Subcutaneous adipose tissue (tissue), 4 donors: ENCODE measurements around the gene POLR3F. TPM values are rescaled to one million over a fixed set of nuclear protein-coding genes. Genes with fewer than 3 reads are reported as not detected.

Experiments used
- total RNA-seq, 4 donors: library from RNA; depleted of rRNA; stranded (reverse); fragments of >200 nt; gene quantifications; one replicate each; pipeline ENCODE4 v1.1.0, GENCODE V29; 2016
- TF ChIP-seq, protein P1 (sequence below): fragments of 450-650 bp; IDR thresholded peaks from one replicate; pipeline ENCODE4 v1.5.1; 2016; ENCODE audit warnings: low read depth, mild to moderate bottlenecking, control low read depth, antibody characterized with exemption, moderate library complexity

The POLR3F gene, protein sequence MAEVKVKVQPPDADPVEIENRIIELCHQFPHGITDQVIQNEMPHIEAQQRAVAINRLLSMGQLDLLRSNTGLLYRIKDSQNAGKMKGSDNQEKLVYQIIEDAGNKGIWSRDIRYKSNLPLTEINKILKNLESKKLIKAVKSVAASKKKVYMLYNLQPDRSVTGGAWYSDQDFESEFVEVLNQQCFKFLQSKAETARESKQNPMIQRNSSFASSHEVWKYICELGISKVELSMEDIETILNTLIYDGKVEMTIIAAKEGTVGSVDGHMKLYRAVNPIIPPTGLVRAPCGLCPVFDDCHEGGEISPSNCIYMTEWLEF
- total RNA-seq = 10 to 100 TPM in 2 of 4 donors, 1 to 10 TPM in 2; 6.3 to 13.9 (median 10.8) TPM

DNA sequence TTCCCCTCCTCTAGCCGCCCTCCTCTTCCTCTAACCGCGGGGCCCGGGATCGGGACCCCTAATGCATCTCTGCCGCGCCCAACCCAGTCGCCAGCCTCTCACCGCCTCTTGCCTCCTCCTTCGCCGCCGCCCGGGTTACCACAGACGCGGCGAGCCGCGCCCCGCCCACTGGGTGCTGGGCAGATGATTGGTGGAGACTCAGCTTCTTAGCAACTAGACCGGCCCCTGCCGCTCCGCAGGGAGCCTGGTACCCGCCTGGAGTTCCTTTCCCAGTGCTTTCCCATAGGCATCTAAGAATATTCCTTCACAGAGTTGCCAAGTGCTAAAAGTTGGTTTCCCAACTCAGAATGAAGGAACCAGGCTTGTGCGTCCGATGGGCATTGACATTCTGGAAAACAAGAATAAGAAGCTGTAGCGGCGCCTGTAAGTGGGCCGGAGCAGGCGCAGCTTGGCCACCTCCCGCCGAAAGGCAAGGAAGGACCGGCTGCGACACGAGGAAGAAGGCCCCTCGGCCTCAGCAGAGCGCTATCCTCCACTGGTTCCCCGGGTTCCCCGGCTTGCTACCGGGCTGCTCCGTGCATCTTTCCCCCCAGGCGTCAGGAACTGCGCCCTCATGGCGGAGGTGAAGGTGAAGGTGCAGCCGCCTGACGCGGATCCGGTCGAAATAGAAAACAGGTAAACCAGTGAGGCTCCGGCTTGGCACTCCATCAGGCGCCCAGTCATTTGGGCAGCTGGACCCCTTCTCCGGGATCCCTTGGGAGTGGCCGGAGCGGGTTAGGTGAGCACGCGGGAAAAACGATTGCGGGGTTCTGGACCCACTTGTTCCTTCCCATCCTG is at the start of gene POLR3F, which contains the start of gene DZANK1:
Gene POLR3F, plus strand, starts transcription at position 497 of the 837 bp plus-strand sequence. Its CDS starts 117 bp downstream, at position 614.
Gene DZANK1, minus strand, starts transcription at position 137 of the 837 bp plus-strand sequence. CDS start 1,672 bp downstream, outside the sequence.
- TF ChIP-seq, protein P1, sequence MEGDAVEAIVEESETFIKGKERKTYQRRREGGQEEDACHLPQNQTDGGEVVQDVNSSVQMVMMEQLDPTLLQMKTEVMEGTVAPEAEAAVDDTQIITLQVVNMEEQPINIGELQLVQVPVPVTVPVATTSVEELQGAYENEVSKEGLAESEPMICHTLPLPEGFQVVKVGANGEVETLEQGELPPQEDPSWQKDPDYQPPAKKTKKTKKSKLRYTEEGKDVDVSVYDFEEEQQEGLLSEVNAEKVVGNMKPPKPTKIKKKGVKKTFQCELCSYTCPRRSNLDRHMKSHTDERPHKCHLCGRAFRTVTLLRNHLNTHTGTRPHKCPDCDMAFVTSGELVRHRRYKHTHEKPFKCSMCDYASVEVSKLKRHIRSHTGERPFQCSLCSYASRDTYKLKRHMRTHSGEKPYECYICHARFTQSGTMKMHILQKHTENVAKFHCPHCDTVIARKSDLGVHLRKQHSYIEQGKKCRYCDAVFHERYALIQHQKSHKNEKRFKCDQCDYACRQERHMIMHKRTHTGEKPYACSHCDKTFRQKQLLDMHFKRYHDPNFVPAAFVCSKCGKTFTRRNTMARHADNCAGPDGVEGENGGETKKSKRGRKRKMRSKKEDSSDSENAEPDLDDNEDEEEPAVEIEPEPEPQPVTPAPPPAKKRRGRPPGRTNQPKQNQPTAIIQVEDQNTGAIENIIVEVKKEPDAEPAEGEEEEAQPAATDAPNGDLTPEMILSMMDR = no peak

DNA sequence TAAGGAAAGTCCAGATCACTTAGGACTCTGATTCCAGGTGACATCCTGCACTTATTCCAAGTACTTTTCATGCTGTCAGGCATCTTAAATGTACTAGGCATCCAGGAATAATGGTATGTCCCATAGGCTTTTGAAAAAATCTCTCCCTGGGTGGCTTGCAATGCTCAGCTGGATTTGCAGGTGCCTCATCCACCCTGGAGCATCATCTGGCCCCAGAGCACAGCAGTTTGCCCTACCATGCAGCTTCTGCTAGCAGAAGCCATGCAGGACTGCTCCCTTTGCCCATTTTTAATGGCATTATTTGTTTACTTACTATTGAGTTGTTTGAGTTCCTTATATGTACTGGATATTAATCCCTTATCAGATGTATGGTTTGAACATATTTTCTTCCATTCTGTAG is 45.6 kb upstream of the POLR3F start:
- TF ChIP-seq, protein P1 = no peak

DNA sequence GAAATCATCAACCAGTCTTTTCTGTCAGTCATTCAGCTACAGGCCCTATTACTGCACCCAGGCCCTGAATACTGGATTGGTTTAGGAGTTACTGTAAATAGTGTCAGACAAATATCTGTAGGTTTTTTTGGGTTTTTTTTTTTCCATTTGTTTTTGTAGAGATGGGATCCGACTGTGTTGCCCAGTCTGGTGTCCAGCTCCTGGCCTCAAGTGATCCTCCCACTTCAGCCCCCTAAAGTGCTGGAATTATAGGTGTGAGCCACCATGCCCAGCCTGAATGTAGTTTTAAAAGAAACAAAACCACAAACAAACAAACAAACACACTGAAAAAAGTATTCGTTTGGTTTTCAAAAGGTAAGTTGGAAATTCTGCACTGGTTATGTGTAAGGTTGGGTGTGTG is 40.0 kb upstream of the POLR3F start:
- TF ChIP-seq, protein P1 = no peak

DNA sequence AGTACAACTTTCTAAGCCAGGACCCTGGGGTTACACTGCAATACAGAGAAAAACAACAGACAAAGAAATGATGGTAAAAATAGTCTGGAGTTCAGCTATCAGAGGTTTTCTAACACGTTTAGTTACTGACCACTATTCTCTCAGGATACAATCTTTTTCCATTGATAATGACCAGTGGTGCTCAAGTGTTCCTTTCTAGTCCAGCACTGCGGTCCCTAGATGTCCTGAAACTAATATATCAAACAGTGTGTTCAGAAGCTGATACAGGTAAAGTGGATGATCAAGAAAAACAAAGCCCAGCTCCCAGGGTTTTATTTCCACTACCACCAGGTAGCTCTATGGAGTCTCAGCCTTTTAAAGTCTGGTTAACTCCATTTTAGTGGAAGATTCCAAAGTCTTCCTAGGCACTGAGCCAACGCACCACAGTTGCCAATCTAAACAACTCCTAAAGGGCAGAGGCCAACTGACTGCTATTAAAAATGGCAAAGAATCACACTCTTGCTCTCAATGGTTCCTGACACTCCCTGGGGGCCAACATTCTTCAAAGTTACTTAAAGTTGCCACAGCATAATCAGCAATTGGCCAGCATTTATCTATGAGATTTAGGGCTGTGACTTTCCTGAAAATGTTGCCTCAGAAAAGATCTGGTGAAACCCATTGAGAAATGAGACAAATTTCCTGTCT is 38.6 kb upstream of the POLR3F start:
- TF ChIP-seq, protein P1 = no peak

DNA sequence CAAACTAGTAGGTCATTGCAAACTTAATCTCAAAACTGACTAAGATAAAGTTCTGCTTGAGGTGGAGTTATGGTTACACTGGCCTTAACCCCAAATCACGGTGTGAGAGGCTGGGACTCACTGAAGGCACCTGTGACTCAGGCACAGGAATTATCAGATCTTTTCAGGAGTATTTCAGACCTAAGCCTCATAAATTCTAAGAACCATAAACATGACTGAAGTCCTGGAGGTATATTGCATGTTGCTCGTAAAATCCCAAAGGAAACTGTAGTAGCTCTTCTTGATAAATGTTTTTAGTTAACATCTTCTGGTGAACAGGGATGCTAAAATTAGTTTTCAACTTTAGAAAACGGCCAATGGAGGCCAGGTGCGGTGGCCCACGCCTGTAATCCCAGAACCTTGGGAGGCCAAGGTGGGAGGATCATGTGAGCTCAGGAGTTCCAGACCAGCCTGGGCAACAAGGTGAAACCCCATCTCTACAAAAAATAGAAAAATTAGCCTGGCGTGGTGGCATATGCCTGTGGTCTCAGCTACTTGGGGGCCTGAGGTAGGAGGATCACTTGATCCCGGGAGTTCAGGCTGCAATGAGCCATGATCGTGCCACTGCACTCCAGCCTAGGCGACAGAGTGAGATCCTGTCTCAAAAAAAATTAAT is 36.9 kb upstream of the POLR3F start:
- TF ChIP-seq, protein P1 = no peak

DNA sequence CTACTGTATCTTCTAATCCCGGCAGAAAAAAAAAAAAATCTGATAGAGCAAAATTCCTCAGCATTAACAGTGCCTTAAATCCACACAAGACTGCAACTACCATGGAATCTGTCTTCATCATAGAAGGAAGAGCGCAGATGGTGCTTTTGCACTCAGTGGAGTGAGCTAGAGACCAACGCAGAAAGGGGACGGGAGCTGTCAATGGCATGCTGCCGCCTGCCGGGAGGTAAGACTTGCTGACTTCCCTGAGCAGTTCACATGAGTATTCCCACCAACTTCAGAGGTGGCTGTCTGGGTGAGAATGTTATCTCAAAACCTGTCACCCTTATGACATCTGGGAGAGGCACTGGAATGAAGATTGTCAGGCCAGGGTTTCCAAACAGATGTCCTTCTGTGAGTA is 36.0 kb upstream of the POLR3F start:
- TF ChIP-seq, protein P1 = no peak
